Hepatocyte (in vitro differentiated cells): ENCODE data around the gene RASGRF2.

Source experiments
- CTCF ChIP-seq: fragments of 200-600 bp; sonication (generic); IDR thresholded peaks from 2 replicates; pipeline ENCODE4 v1.5.1; 2016; ENCODE audit warnings: antibody characterized with exemption, mild to moderate bottlenecking; ENCODE audit not compliant: poor library complexity
- EZH2 ChIP-seq: fragments of 200-600 bp; sonication (generic); IDR thresholded peaks from 2 replicates; pipeline ENCODE4 v1.6.1; 2016; ENCODE audit warnings: antibody characterized with exemption, mild to moderate bottlenecking, borderline replicate concordance
- EZH2phosphoT487 ChIP-seq: fragments of 200-600 bp; sonication (generic); IDR thresholded peaks from one replicate; pipeline ENCODE4 v1.6.1; 2018; ENCODE audit warnings: antibody characterized with exemption, mild to moderate bottlenecking, low read depth, moderate library complexity; ENCODE audit not compliant: unreplicated experiment, severe bottlenecking

- TF ChIP-seq EZH2, result no peak
- TF ChIP-seq CTCF, result no peak
- TF ChIP-seq EZH2phosphoT487, result no peak
These were observed 243.6 kb downstream of the RASGRF2 start for GRCh38 chr5:81203729-81204128.
